ENCODE results near the gene PLCE1.
A peak's percentile ranks its signal among the peaks of the same experiment; 100 is the strongest.

The PLCE1 gene

GRCh38 chr10:94025806-94026205 lies 32.1 kb downstream of the PLCE1 start:
- DNase-seq = no peak

- DNase-seq = no peak
These were observed 33.5 kb downstream of the PLCE1 start for GRCh38 chr10:94027197-94027596.

GRCh38 chr10:94029955-94030354 lies 36.2 kb downstream of the PLCE1 start:
- no peak for DNase-seq

GRCh38 chr10:94035982-94036765 lies 42.4 kb downstream of the PLCE1 start:
- peak; percentile 55 for DNase-seq

- peak; percentile 22 for DNase-seq
These were observed 43.0 kb downstream of the PLCE1 start for GRCh38 chr10:94036766-94037033.

- no peak for DNase-seq
These were observed 43.6 kb downstream of the PLCE1 start for GRCh38 chr10:94037286-94037685.

- DNase-seq = no peak
These were observed 44.3 kb downstream of the PLCE1 start for GRCh38 chr10:94038024-94038423.

- DNase-seq = no peak
These were observed 47.5 kb downstream of the PLCE1 start for GRCh38 chr10:94041206-94041605.

GRCh38 chr10:94042001-94042833 lies 48.5 kb downstream of the PLCE1 start:
- no peak for DNase-seq

- DNase-seq = no peak
These were observed 49.1 kb downstream of the PLCE1 start for GRCh38 chr10:94042834-94043175.
